ENCODE measurements around the gene MAGEB2.

The MAGEB2 gene

DNA sequence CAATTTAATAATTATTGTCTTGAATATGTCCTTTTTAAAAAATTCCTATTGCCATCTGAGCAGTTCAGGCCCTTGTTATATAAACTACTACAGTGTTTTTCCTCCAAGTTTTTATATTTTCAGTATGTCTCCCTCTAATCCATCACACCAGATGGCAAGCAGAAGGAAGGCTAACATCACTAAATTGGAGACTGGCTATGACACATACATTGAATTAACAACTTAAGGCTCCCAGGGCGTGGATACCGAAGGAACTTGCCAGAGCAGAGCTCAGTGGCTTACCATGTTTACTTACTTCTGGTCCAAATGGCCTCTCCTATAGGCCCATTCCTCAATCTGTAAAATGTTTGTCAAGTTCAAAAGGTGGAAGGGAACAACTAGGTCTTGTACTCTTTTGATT, 44.6 kb downstream of the MAGEB2 start:
- Histone ChIP-seq H3K4me3 (ENCODE audit: low read depth, low read length) (no peak overlapping the region), H3K9me3 (ENCODE audit: control insufficient read depth, insufficient read depth, low read depth, low read length) (no peaks in the 10 kb centered on the region), H3K36me3 (ENCODE audit: control insufficient read depth in 2 of 2, insufficient read depth in 1 of 2, low read length in 2 of 2) (no peaks in the 10 kb centered on the region), H3K4me1 (ENCODE audit: control insufficient read depth, insufficient read depth, low read length) (no peaks in the 10 kb centered on the region), H3K27ac (ENCODE audit: extremely low read depth, low read depth, low read length) (no peak overlapping the region)
- ChIA-PET POLR2A (no interaction called here), CTCF (interaction anchor here (0.7 kb wide), 1 partner anchor 122 kb away, joined by 3 read pairs; no protein-coding TSS in a partner anchor)
- no peak for TF ChIP-seq ZNF561 (tag by site-specific recombination; IDR thresholded peaks at IDR 0.05; ENCODE audit: borderline replicate concordance)
- TF ChIP-seq, protein P1, sequence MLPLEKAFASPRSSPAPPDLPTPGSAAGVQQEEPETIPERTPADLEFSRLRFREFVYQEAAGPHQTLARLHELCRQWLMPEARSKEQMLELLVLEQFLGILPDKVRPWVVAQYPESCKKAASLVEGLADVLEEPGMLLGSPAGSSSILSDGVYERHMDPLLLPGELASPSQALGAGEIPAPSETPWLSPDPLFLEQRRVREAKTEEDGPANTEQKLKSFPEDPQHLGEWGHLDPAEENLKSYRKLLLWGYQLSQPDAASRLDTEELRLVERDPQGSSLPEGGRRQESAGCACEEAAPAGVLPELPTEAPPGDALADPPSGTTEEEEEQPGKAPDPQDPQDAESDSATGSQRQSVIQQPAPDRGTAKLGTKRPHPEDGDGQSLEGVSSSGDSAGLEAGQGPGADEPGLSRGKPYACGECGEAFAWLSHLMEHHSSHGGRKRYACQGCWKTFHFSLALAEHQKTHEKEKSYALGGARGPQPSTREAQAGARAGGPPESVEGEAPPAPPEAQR (tag by site-specific recombination; IDR thresholded peaks at IDR 0.05): no peak
- TF ChIP-seq ZNF174 (tag by site-specific recombination; IDR thresholded peaks at IDR 0.05): no peak
- TF ChIP-seq, protein P2, sequence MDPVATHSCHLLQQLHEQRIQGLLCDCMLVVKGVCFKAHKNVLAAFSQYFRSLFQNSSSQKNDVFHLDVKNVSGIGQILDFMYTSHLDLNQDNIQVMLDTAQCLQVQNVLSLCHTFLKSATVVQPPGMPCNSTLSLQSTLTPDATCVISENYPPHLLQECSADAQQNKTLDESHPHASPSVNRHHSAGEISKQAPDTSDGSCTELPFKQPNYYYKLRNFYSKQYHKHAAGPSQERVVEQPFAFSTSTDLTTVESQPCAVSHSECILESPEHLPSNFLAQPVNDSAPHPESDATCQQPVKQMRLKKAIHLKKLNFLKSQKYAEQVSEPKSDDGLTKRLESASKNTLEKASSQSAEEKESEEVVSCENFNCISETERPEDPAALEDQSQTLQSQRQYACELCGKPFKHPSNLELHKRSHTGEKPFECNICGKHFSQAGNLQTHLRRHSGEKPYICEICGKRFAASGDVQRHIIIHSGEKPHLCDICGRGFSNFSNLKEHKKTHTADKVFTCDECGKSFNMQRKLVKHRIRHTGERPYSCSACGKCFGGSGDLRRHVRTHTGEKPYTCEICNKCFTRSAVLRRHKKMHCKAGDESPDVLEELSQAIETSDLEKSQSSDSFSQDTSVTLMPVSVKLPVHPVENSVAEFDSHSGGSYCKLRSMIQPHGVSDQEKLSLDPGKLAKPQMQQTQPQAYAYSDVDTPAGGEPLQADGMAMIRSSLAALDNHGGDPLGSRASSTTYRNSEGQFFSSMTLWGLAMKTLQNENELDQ (tag by site-specific recombination; IDR thresholded peaks at IDR 0.05; ENCODE audit: low read depth): no peak
- TF ChIP-seq ZNF501 (tag by site-specific recombination; IDR thresholded peaks at IDR 0.05): no peak
- no peak for TF ChIP-seq ZXDB (tag by site-specific recombination; IDR thresholded peaks at IDR 0.05)
- TF ChIP-seq SP3 (tag by site-specific recombination; IDR thresholded peaks at IDR 0.05): no peak
- no peak for TF ChIP-seq ZNF555 (tag by site-specific recombination; conservative IDR thresholded peaks at IDR 0.05)
- TF ChIP-seq, protein P3, sequence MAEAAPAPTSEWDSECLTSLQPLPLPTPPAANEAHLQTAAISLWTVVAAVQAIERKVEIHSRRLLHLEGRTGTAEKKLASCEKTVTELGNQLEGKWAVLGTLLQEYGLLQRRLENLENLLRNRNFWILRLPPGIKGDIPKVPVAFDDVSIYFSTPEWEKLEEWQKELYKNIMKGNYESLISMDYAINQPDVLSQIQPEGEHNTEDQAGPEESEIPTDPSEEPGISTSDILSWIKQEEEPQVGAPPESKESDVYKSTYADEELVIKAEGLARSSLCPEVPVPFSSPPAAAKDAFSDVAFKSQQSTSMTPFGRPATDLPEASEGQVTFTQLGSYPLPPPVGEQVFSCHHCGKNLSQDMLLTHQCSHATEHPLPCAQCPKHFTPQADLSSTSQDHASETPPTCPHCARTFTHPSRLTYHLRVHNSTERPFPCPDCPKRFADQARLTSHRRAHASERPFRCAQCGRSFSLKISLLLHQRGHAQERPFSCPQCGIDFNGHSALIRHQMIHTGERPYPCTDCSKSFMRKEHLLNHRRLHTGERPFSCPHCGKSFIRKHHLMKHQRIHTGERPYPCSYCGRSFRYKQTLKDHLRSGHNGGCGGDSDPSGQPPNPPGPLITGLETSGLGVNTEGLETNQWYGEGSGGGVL (tag by site-specific recombination; IDR thresholded peaks at IDR 0.05): no peak

DNA sequence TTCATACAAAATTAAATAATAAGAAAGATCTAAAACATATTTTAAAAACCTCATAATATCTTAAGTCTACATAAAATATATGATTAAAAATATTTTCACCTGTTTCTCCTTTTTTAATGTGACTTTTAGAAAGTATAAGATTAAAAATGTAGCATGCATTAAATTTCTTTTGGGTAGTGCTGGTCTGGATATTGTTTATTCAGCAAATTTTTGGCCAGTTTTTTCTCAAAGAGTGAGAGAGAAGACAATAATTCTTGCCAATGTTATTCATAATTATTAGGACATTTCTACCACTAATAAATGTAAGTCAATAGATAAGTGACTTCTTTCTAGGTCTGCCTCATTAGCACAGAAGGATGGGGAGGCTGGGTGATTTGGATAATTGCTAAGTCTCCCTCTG, 45.6 kb downstream of the MAGEB2 start:
- H3K36me3 ChIP-seq (ENCODE audit: control insufficient read depth in 2 of 2, insufficient read depth in 1 of 2, low read length in 2 of 2): no peaks in the 10 kb centered on the region
- ChIA-PET POLR2A (no interaction called here), CTCF (no interaction called here)
- TF ChIP-seq ZBTB21 (tag by site-specific recombination; IDR thresholded peaks at IDR 0.05): no peak
- TF ChIP-seq, protein P4, sequence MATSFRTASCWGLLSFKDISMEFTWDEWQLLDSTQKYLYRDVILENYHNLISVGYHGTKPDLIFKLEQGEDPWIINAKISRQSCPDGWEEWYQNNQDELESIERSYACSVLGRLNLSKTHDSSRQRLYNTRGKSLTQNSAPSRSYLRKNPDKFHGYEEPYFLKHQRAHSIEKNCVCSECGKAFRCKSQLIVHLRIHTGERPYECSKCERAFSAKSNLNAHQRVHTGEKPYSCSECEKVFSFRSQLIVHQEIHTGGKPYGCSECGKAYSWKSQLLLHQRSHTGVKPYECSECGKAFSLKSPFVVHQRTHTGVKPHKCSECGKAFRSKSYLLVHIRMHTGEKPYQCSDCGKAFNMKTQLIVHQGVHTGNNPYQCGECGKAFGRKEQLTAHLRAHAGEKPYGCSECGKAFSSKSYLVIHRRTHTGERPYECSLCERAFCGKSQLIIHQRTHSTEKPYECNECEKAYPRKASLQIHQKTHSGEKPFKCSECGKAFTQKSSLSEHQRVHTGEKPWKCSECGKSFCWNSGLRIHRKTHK (tag by site-specific recombination; IDR thresholded peaks at IDR 0.05): no peak
- no peaks in the 10 kb centered on the region for H3K9me3 ChIP-seq (ENCODE audit: control insufficient read depth, insufficient read depth, low read depth, low read length)
- H3K4me1 ChIP-seq (ENCODE audit: control insufficient read depth, insufficient read depth, low read length): no peaks in the 10 kb centered on the region
- H3K27ac ChIP-seq (ENCODE audit: extremely low read depth, low read depth, low read length): no peak overlapping the region
- H3K4me3 ChIP-seq (ENCODE audit: low read depth, low read length): no peak overlapping the region

DNA sequence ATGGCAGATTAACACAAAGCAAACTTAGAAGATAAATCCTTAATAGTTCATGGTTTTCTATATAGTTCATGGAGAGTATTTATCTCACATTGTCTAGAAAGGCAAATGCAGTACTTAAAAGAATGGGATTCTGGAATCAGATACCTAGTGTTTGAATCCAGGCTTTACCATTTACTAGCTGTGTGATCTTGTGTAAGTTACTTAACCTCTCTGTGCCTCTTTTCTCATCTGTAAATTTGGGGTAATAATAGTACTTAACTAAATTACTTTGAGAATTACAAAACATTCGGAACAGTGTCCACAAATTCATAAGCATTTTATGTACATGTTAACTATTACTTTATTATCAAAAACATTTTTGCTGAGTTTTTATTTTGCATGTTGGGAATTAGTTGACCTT, 47.4 kb downstream of the MAGEB2 start:
- Histone ChIP-seq H3K9me3 (ENCODE audit: control insufficient read depth, insufficient read depth, low read depth, low read length) (no peaks in the 10 kb centered on the region), H3K36me3 (ENCODE audit: control insufficient read depth in 2 of 2, insufficient read depth in 1 of 2, low read length in 2 of 2) (no peaks in the 10 kb centered on the region), H3K27ac (ENCODE audit: extremely low read depth, low read depth, low read length) (no peak overlapping the region), H3K4me3 (ENCODE audit: low read depth, low read length) (no peak overlapping the region), H3K4me1 (ENCODE audit: control insufficient read depth, insufficient read depth, low read length) (no peaks in the 10 kb centered on the region)
- POLR2A ChIA-PET: no interaction called here
- CTCF ChIA-PET: no interaction called here
- TF ChIP-seq HOXA7 (CRISPR knock-in tag; IDR thresholded peaks at IDR 0.05; ENCODE audit: borderline replicate concordance) (no peak), ZNF544 (tag by site-specific recombination; IDR thresholded peaks at IDR 0.05) (no peak), ZEB2 (tag by site-specific recombination; IDR thresholded peaks at IDR 0.05) (no peak), ZNF302 (tag by site-specific recombination; IDR thresholded peaks at IDR 0.05; ENCODE audit: low read depth) (no peak), ZNF174 (tag by site-specific recombination; IDR thresholded peaks at IDR 0.05) (no peak), ZNF239 (tag by site-specific recombination; IDR thresholded peaks at IDR 0.05) (no peak), ZNF521 (tag by site-specific recombination; IDR thresholded peaks at IDR 0.05) (no peak), ZNF548 (tag by site-specific recombination; IDR thresholded peaks at IDR 0.05) (no peak), ZNF140 (tag by site-specific recombination; IDR thresholded peaks at IDR 0.05) (no peak)
- TF ChIP-seq, protein P5, sequence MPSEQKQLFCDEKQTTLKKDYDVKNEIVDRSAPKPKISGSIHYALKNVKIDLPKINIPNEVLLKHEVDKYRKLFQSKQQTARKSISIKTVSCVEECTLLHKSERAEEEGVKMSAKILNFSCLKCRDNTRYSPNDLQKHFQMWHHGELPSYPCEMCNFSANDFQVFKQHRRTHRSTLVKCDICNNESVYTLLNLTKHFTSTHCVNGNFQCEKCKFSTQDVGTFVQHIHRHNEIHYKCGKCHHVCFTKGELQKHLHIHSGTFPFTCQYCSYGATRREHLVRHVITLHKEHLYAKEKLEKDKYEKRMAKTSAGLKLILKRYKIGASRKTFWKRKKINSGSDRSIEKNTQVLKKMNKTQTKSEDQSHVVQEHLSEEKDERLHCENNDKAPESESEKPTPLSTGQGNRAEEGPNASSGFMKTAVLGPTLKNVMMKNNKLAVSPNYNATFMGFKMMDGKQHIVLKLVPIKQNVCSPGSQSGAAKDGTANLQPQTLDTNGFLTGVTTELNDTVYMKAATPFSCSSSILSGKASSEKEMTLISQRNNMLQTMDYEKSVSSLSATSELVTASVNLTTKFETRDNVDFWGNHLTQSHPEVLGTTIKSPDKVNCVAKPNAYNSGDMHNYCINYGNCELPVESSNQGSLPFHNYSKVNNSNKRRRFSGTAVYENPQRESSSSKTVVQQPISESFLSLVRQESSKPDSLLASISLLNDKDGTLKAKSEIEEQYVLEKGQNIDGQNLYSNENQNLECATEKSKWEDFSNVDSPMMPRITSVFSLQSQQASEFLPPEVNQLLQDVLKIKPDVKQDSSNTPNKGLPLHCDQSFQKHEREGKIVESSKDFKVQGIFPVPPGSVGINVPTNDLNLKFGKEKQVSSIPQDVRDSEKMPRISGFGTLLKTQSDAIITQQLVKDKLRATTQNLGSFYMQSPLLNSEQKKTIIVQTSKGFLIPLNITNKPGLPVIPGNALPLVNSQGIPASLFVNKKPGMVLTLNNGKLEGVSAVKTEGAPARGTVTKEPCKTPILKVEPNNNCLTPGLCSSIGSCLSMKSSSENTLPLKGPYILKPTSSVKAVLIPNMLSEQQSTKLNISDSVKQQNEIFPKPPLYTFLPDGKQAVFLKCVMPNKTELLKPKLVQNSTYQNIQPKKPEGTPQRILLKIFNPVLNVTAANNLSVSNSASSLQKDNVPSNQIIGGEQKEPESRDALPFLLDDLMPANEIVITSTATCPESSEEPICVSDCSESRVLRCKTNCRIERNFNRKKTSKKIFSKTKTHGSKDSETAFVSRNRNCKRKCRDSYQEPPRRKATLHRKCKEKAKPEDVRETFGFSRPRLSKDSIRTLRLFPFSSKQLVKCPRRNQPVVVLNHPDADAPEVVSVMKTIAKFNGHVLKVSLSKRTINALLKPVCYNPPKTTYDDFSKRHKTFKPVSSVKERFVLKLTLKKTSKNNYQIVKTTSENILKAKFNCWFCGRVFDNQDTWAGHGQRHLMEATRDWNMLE (tag by site-specific recombination; conservative IDR thresholded peaks at IDR 0.05; ENCODE audit: low read depth): no peak
